SK-N-SH treated with all-trans-retinoic acid at 6 μM for 48 hours (cell line): ENCODE measurements around the gene AURKB.

Source experiments
- ARNTL ChIP-seq: fragments of 450-650 bp; formaldehyde crosslinking; IDR thresholded peaks from 2 replicates; pipeline ENCODE4 v1.5.0; 2020; ENCODE audit warnings: low read depth, mild to moderate bottlenecking, moderate library complexity, borderline replicate concordance
- CREB5 ChIP-seq: fragments of 250-450 bp; sonication (Bioruptor Pico); IDR thresholded peaks from 2 replicates; pipeline ENCODE4 v1.5.1; 2020; ENCODE audit warnings: low read depth, mild to moderate bottlenecking, moderate library complexity
- CSDC2 ChIP-seq: fragments of 250-450 bp; sonication (Bioruptor Pico); IDR thresholded peaks from 2 replicates; pipeline ENCODE4 v1.5.0; 2020; ENCODE audit warnings: mild to moderate bottlenecking, moderate library complexity
- ESRRG ChIP-seq: fragments of 250-450 bp; sonication (Bioruptor Pico); IDR thresholded peaks from 2 replicates; pipeline ENCODE4 v1.6.1; 2021; ENCODE audit warnings: mild to moderate bottlenecking
- OSR1 ChIP-seq: fragments of 250-450 bp; sonication (Bioruptor Pico); IDR thresholded peaks from 2 replicates; pipeline ENCODE4 v1.8.0; 2022; ENCODE audit warnings: moderate library complexity, mild to moderate bottlenecking, inconsistent platforms
- SNAI2 ChIP-seq: fragments of 250-450 bp; sonication (Bioruptor Pico); IDR thresholded peaks from 2 replicates; pipeline ENCODE4 v1.5.0; 2020; ENCODE audit warnings: mild to moderate bottlenecking, moderate library complexity
- TCF4 ChIP-seq: fragments of 250-450 bp; sonication (Bioruptor Pico); IDR thresholded peaks from 2 replicates; pipeline ENCODE4 v1.8.0; 2021; ENCODE audit warnings: mild to moderate bottlenecking, moderate library complexity, borderline replicate concordance
- TOX ChIP-seq: fragments of 250-450 bp; sonication (Bioruptor Pico); IDR thresholded peaks from 2 replicates; pipeline ENCODE4 v1.8.0; 2021; ENCODE audit warnings: mild to moderate bottlenecking, moderate library complexity, borderline replicate concordance
- ZC3H10 ChIP-seq: fragments of 250-450 bp; sonication (Bioruptor Pico); IDR thresholded peaks from 2 replicates; pipeline ENCODE4 v1.5.1; 2021; ENCODE audit warnings: mild to moderate bottlenecking, moderate library complexity
- ZNF565 ChIP-seq: fragments of 450-650 bp; formaldehyde crosslinking; conservative IDR thresholded peaks from 2 replicates; pipeline ENCODE4 v1.5.0; 2020; ENCODE audit warnings: low read depth, mild to moderate bottlenecking, moderate library complexity
- ZNF70 ChIP-seq: fragments of 450-650 bp; formaldehyde crosslinking; IDR thresholded peaks from 2 replicates; pipeline ENCODE4 v1.5.0; 2020; ENCODE audit warnings: mild to moderate bottlenecking, moderate library complexity
- ZNF8 ChIP-seq: fragments of 450-650 bp; formaldehyde crosslinking; IDR thresholded peaks from 2 replicates; pipeline ENCODE4 v1.5.0; 2020; ENCODE audit warnings: mild to moderate bottlenecking, moderate library complexity
- TF ChIP-seq, protein P1 (sequence below): fragments of 250-450 bp; sonication (Bioruptor Pico); IDR thresholded peaks from 2 replicates; pipeline ENCODE4 v1.8.0; 2020; ENCODE audit warnings: mild to moderate bottlenecking, moderate library complexity, borderline replicate concordance

- TF ChIP-seq CREB5 (CRISPR knock-in tag) (no peak), TOX (CRISPR knock-in tag) (no peak), ARNTL (no peak), OSR1 (CRISPR knock-in tag) (no peak), TCF4 (CRISPR knock-in tag) (no peak), ZNF565 (no peak), ESRRG (CRISPR knock-in tag) (no peak), SNAI2 (CRISPR knock-in tag) (no peak), ZNF8 (CRISPR knock-in tag) (no peak), ZNF70 (CRISPR knock-in tag) (no peak), ZC3H10 (CRISPR knock-in tag) (no peak), CSDC2 (CRISPR knock-in tag) (no peak)
- TF ChIP-seq, protein P1, sequence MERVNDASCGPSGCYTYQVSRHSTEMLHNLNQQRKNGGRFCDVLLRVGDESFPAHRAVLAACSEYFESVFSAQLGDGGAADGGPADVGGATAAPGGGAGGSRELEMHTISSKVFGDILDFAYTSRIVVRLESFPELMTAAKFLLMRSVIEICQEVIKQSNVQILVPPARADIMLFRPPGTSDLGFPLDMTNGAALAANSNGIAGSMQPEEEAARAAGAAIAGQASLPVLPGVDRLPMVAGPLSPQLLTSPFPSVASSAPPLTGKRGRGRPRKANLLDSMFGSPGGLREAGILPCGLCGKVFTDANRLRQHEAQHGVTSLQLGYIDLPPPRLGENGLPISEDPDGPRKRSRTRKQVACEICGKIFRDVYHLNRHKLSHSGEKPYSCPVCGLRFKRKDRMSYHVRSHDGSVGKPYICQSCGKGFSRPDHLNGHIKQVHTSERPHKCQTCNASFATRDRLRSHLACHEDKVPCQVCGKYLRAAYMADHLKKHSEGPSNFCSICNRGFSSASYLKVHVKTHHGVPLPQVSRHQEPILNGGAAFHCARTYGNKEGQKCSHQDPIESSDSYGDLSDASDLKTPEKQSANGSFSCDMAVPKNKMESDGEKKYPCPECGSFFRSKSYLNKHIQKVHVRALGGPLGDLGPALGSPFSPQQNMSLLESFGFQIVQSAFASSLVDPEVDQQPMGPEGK (CRISPR knock-in tag): no peak
Measured at GRCh38 chr17:8234361-8235270, 24.2 kb upstream of the AURKB start.
